ENCODE results near the gene SNAPC1. TPM values are rescaled to one million over a fixed set of nuclear protein-coding genes. Genes with fewer than 3 reads are reported as not detected.

The SNAPC1 gene
- polyA plus RNA-seq, 2 of the 4 experiments (the other 2 are of a cell fraction): 22.8 to 30.5 TPM

GRCh38 chr14:61803755-61804154, 41.5 kb downstream of the SNAPC1 start:
- FAIRE-seq (no peak), ATAC-seq (no peak), DNase-seq (ENCODE audit: low read depth in 1 of 2, low spot score in 1 of 2) (no peak)
- Histone ChIP-seq H3K27ac (no peak overlapping the region), H3K4me1 (no peaks in the 10 kb centered on the region), H3K4me3 (no peak overlapping the region), H3K9me3 (no peaks in the 10 kb centered on the region), H3K4me2 (no peak overlapping the region)
- 77% methylated on average over 2 of the region's 2 CpGs for WGBS (ENCODE audit: missing lambda C conversion rate)
- ChIA-PET POLR2A (no interaction called here), CTCF (interaction anchor here (0.6 to 2.6 kb wide), 2 partner anchors 34 to 342 kb away, joined by 3 to 8 read pairs; no protein-coding TSS in a partner anchor)
- TF ChIP-seq EHMT2 (IDR thresholded peaks at IDR 0.05; ENCODE audit: low read depth) (no peak), HOXA7 (CRISPR knock-in tag; IDR thresholded peaks at IDR 0.05) (no peak)

DNA sequence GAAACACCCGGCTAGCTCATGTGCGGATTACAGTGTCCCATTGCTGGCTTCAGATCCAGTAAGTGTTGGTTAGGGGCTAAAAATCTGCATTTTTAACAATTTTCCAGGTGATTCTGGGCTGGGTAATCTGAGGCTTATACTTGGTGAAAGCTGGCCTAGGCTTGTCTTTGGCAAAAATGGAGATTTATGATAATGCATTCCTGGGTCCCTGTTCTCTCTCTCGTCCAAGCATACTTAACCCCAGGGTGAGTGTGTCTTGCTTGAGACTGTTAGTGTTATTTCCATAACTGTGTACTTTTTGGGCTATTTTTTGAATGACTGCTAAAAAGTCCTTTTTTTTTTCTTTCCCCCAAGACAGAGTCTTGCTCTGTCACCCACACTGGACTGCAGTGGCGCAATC, 43.2 kb downstream of the SNAPC1 start:
- no peak for DNase-seq (ENCODE audit: low read depth in 1 of 2, low spot score in 1 of 2)
- ChIA-PET POLR2A (no interaction called here), CTCF (interaction anchor here (0.7 to 2.6 kb wide), 3 partner anchors 32 to 344 kb away, joined by 3 to 8 read pairs (median 4); no protein-coding TSS in a partner anchor)
- no peak for ATAC-seq
- Histone ChIP-seq H3K4me1 (no peaks in the 10 kb centered on the region), H3K9me3 (no peaks in the 10 kb centered on the region), H3K27ac (no peak overlapping the region), H3K4me2 (no peak overlapping the region), H3K4me3 (no peak overlapping the region)
- no peak for TF ChIP-seq RCOR1 (IDR thresholded peaks at IDR 0.05; ENCODE audit: low read depth, low read length)
- no peak for TF ChIP-seq HOXA7 (CRISPR knock-in tag; IDR thresholded peaks at IDR 0.05)
- no peak for TF ChIP-seq HDAC2 (IDR thresholded peaks at IDR 0.05)
- TF ChIP-seq CBX8 (IDR thresholded peaks at IDR 0.05): no peak
- TF ChIP-seq PBX3 (IDR thresholded peaks at IDR 0.05): no peak
- TF ChIP-seq RAD21 (conservative IDR thresholded peaks at IDR 0.05 in 1 of 2, IDR thresholded peaks at IDR 0.05 in 1 of 2): no peak
- no peak for TF ChIP-seq CEBPB (IDR thresholded peaks at IDR 0.05)
- TF ChIP-seq NPAS2 (CRISPR knock-in tag; IDR thresholded peaks at IDR 0.05; ENCODE audit: borderline replicate concordance): no peak
- no peak for TF ChIP-seq ZNF302 (CRISPR knock-in tag; IDR thresholded peaks at IDR 0.05)
- no peak for TF ChIP-seq NFE2L2 (conservative IDR thresholded peaks at IDR 0.05; ENCODE audit: low read length)
- TF ChIP-seq ESRRA (IDR thresholded peaks at IDR 0.05; ENCODE audit: borderline replicate concordance, low read length): no peak
- TF ChIP-seq, protein P1, sequence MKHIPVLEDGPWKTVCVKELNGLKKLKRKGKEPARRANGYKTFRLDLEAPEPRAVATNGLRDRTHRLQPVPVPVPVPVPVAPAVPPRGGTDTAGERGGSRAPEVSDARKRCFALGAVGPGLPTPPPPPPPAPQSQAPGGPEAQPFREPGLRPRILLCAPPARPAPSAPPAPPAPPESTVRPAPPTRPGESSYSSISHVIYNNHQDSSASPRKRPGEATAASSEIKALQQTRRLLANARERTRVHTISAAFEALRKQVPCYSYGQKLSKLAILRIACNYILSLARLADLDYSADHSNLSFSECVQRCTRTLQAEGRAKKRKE (CRISPR knock-in tag; IDR thresholded peaks at IDR 0.05; ENCODE audit: low read depth): no peak
- TF ChIP-seq, protein P2, sequence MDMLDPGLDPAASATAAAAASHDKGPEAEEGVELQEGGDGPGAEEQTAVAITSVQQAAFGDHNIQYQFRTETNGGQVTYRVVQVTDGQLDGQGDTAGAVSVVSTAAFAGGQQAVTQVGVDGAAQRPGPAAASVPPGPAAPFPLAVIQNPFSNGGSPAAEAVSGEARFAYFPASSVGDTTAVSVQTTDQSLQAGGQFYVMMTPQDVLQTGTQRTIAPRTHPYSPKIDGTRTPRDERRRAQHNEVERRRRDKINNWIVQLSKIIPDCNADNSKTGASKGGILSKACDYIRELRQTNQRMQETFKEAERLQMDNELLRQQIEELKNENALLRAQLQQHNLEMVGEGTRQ (IDR thresholded peaks at IDR 0.05): no peak
- 94% methylated on average over 4 of the region's 4 CpGs for WGBS (ENCODE audit: missing lambda C conversion rate)
- FAIRE-seq: no peak

- H3K4me1 ChIP-seq: no peaks in the 10 kb centered on the region; the same call in 2 of the 3 replicates
- WGBS (ENCODE audit: missing lambda C conversion rate): 89% methylated on average over 15 of the region's 15 CpGs
- H3K9me3 ChIP-seq: no peaks in the 10 kb centered on the region
- peak overlapping the region; percentile 58 for H3K4me3 ChIP-seq
- CTCF ChIA-PET: no interaction called here
- POLR2A ChIA-PET: no interaction called here
- H3K4me2 ChIP-seq: peak overlapping the region; percentile 75
- TF ChIP-seq KDM1A (IDR thresholded peaks at IDR 0.05; ENCODE audit: low read depth) (no peak), NFE2L2 (conservative IDR thresholded peaks at IDR 0.05; ENCODE audit: low read length) (no peak), RARB (CRISPR knock-in tag; IDR thresholded peaks at IDR 0.05) (no peak), JUN (IDR thresholded peaks at IDR 0.05) (no peak), CBX2 (IDR thresholded peaks at IDR 0.05; ENCODE audit: borderline replicate concordance, low read depth) (no peak), HEYL (CRISPR knock-in tag; IDR thresholded peaks at IDR 0.05) (no peak), POLR2A (IDR thresholded peaks at IDR 0.05; ENCODE audit: low read length) (no peak), HOXB13 (CRISPR knock-in tag; IDR thresholded peaks at IDR 0.05; ENCODE audit: low read depth) (no peak), RAD21 (conservative IDR thresholded peaks at IDR 0.05 in 1 of 2, IDR thresholded peaks at IDR 0.05 in 1 of 2) (no peak), FOSB (CRISPR knock-in tag; IDR thresholded peaks at IDR 0.05) (no peak), PBX3 (IDR thresholded peaks at IDR 0.05) (no peak), HDAC2 (IDR thresholded peaks at IDR 0.05) (no peak), CHD2 (IDR thresholded peaks at IDR 0.05; ENCODE audit: low read length, partially characterized antibody) (no peak), EP300 (IDR thresholded peaks at IDR 0.05) (no peak), CBX8 (IDR thresholded peaks at IDR 0.05) (no peak), CTCF (IDR thresholded peaks at IDR 0.05) (no peak), ZFP36 (IDR thresholded peaks at IDR 0.05; ENCODE audit: borderline replicate concordance, partially characterized antibody) (no peak), TP53 (CRISPR knock-in tag; IDR thresholded peaks at IDR 0.05) (no peak)
- H3K27ac ChIP-seq: no peak overlapping the region; a peak in 1 of 6 replicates
- FAIRE-seq: no peak
- DNase-seq (ENCODE audit: low read depth in 1 of 2, low spot score in 1 of 2): no peak
- ATAC-seq: no peak
These were observed 49.7 kb downstream of the SNAPC1 start for GRCh38 chr14:61811882-61812346.
